AG04450 (cell line): Measurements from ENCODE around the gene WIPF1. TPM values are rescaled to one million over a fixed set of nuclear protein-coding genes. Genes with fewer than 3 reads are reported as not detected.

Experiments
- CTCF ChIA-PET: fragments of 300-600, 350-600 bp; formaldehyde crosslinking; extraction: SDS; loops from one replicate; lab custom pipeline; 2022; ENCODE audit warnings: antibody characterized with exemption, inconsistent platforms; lab: Charles Lee
- POLR2A ChIA-PET: fragments of 350-600 bp; formaldehyde crosslinking; extraction: SDS; loops from one replicate; lab custom pipeline; 2021; ENCODE audit warnings: antibody characterized with exemption, inconsistent platforms; lab: Yijun Ruan, JAX
- DNase-seq: peaks from one replicate; pipeline ENCODE4 v3.0.0-alpha.2; 2011; ENCODE audit warnings: low read depth, low spot score
- H3K27ac ChIP-seq: one replicate; pipeline ENCODE4 v1.5.1; 2012; ENCODE audit warnings: low read depth, low read length, control low read depth
- H3K27me3 ChIP-seq: one replicate; pipeline ENCODE4 v1.6.0; 2012; ENCODE audit warnings: low read length; ENCODE audit not compliant: control insufficient read depth, insufficient read depth
- H3K4me3 ChIP-seq: 2 replicates; pipeline ENCODE4 v1.5.1; 2011; ENCODE audit warnings: mild to moderate bottlenecking, low read depth, low read length, control low read depth
- H3K9me3 ChIP-seq: 2 replicates; pipeline ENCODE4 v1.5.1; 2012; ENCODE audit warnings: low read length; ENCODE audit not compliant: control insufficient read depth, insufficient read depth
- CTCF ChIP-seq: IDR thresholded peaks from 2 replicates; pipeline ENCODE4 v1.5.1; 2011; ENCODE audit warnings: low read depth, low read length, control low read depth, inconsistent platforms
- polyA plus RNA-seq: library from polyadenylated mRNA; depleted of rRNA; stranded (reverse); fragments of >200 nt; gene quantifications from 2 replicates; pipeline ENCODE4 v1.2.3, GENCODE V29; 2011

The WIPF1 gene
- polyA plus RNA-seq, 1 experiment = 12.4 TPM

- Histone ChIP-seq H3K9me3 (no peaks in the 10 kb centered on the region; the same call in 1 of the 2 replicates), H3K27ac (no peak overlapping the region), H3K4me3 (no peak overlapping the region), H3K27me3 (no peaks in the 10 kb centered on the region)
- ChIA-PET CTCF (no interaction called here), POLR2A (no interaction called here)
- no peak for TF ChIP-seq CTCF
- no peak for DNase-seq
These were observed 27.9 kb downstream of the WIPF1 start for GRCh38 chr2:174569678-174570077.

GRCh38 chr2:174568425-174568824 is 29.2 kb downstream of the WIPF1 start:
- no peak overlapping the region for H3K4me3 ChIP-seq
- H3K27me3 ChIP-seq = no peaks in the 10 kb centered on the region
- no peak for DNase-seq
- ChIA-PET CTCF (interaction anchor here (0.6 to 1.2 kb wide), 3 partner anchors 10 to 129 kb away, joined by 4 to 6 read pairs (median 5); partner anchors contain the start of gene WIPF1), POLR2A (no interaction called here)
- TF ChIP-seq CTCF = no peak
- H3K9me3 ChIP-seq = no peaks in the 10 kb centered on the region; the same call in 1 of the 2 replicates
- no peak overlapping the region for H3K27ac ChIP-seq

GRCh38 chr2:174566871-174567270 is 30.7 kb downstream of the WIPF1 start:
- no peak for TF ChIP-seq CTCF
- ChIA-PET CTCF (interaction anchor here (1.4 kb wide), 1 partner anchor 122 kb away, joined by 3 read pairs; no protein-coding TSS in a partner anchor), POLR2A (no interaction called here)
- DNase-seq = no peak
- H3K4me3 ChIP-seq = no peak overlapping the region
- no peaks in the 10 kb centered on the region; the same call in 1 of the 2 replicates for H3K9me3 ChIP-seq
- H3K27me3 ChIP-seq = no peaks in the 10 kb centered on the region
- no peak overlapping the region for H3K27ac ChIP-seq

GRCh38 chr2:174563530-174564282 is 33.9 kb downstream of the WIPF1 start:
- TF ChIP-seq CTCF = no peak
- POLR2A ChIA-PET = no interaction called here
- CTCF ChIA-PET = no interaction called here
- Histone ChIP-seq H3K27me3 (no peaks in the 10 kb centered on the region), H3K27ac (no peak overlapping the region), H3K9me3 (no peaks in the 10 kb centered on the region), H3K4me3 (no peak overlapping the region)
- no peak for DNase-seq

- H3K9me3 ChIP-seq = no peaks in the 10 kb centered on the region
- H3K27me3 ChIP-seq = no peaks in the 10 kb centered on the region
- H3K27ac ChIP-seq = no peak overlapping the region
- ChIA-PET CTCF (interaction anchor here (1.4 to 1.5 kb wide), 2 partner anchors 15 to 100 kb away, joined by 3 to 11 read pairs; no protein-coding TSS in a partner anchor), POLR2A (no interaction called here)
- DNase-seq = no peak
- no peak overlapping the region for H3K4me3 ChIP-seq
- no peak for TF ChIP-seq CTCF
These were observed 35.6 kb downstream of the WIPF1 start for GRCh38 chr2:174561972-174562370.
